K562 (cell line): ENCODE results near the gene RUVBL1. TPM values are rescaled to one million over a fixed set of nuclear protein-coding genes. Genes with fewer than 3 reads are reported as not detected.

ENCODE experiments used
- ATF6 ChIP-seq: sonication (generic); formaldehyde crosslinking; IDR thresholded peaks from 2 replicates; pipeline ENCODE4 v1.4.0; 2020; ENCODE audit warnings: mild to moderate bottlenecking, missing genetic modification reagents
- C11orf30 ChIP-seq: fragments of 450-650 bp; IDR thresholded peaks from 2 replicates; pipeline ENCODE4 v1.6.1; 2016; ENCODE audit warnings: low read depth, mild to moderate bottlenecking
- EWSR1 ChIP-seq: fragments of 450-650 bp; IDR thresholded peaks from 2 replicates; pipeline ENCODE4 v1.6.1; 2018; ENCODE audit warnings: borderline replicate concordance, mild to moderate bottlenecking, low read depth, moderate library complexity; ENCODE audit not compliant: partially characterized antibody
- FOXA3 ChIP-seq, 2 experiments: fragments of 450-650 bp in 1 of 2; sonication (generic) in 1 of 2; formaldehyde crosslinking; IDR thresholded peaks in 1 of 2; conservative IDR thresholded peaks in 1 of 2; 2 replicates each; pipeline versions ENCODE4 v1.4.0 to v1.8.0; 2020 to 2022; ENCODE audit warnings: mild to moderate bottlenecking in 2 of 2, missing genetic modification reagents in 1 of 2
- HCFC1 ChIP-seq: IDR thresholded peaks from 2 replicates; pipeline ENCODE4 v1.6.1; 2012; ENCODE audit warnings: low read depth, low read length, improper control_type of control experiment
- KDM4B ChIP-seq, 2 experiments: fragments of 450-650 bp in 1 of 2; sonication (generic) in 1 of 2; IDR thresholded peaks; 2 replicates each; pipeline ENCODE4 v1.6.1; 2016 to 2017; ENCODE audit warnings: borderline replicate concordance in 2 of 2, antibody characterized with exemption in 1 of 2, low read depth in 1 of 2, mild to moderate bottlenecking in 1 of 2
- KDM5B ChIP-seq: fragments of 200-600 bp; sonication (generic); IDR thresholded peaks from 2 replicates; pipeline ENCODE4 v1.6.1; 2012; ENCODE audit warnings: low read depth, mild to moderate bottlenecking, moderate library complexity, low read length, control low read depth, inconsistent platforms; ENCODE audit not compliant: insufficient replicate concordance
- MECOM ChIP-seq: fragments of 250-450 bp; sonication (Bioruptor Pico); IDR thresholded peaks from 2 replicates; pipeline ENCODE4 v1.8.0; 2022; ENCODE audit warnings: inconsistent platforms
- PML ChIP-seq: IDR thresholded peaks from 2 replicates; pipeline ENCODE4 v1.6.1; 2012; ENCODE audit warnings: low read length, inconsistent platforms
- POLR2B ChIP-seq: fragments of 450-650 bp; IDR thresholded peaks from 2 replicates; pipeline ENCODE4 v1.6.1; 2018; ENCODE audit warnings: low read depth; ENCODE audit not compliant: partially characterized antibody
- POLR2G ChIP-seq: fragments of 200-400 bp; formaldehyde crosslinking; IDR thresholded peaks from 2 replicates; pipeline ENCODE4 v1.6.1; 2017; ENCODE audit warnings: low read depth, mild to moderate bottlenecking, antibody characterized with exemption, low read length, moderate library complexity
- SUPT5H ChIP-seq: fragments of 450-650 bp; IDR thresholded peaks from 2 replicates; pipeline ENCODE4 v1.6.1; 2016
- XRCC5 ChIP-seq: fragments of 200-400 bp; formaldehyde crosslinking; IDR thresholded peaks from 2 replicates; pipeline ENCODE4 v1.6.1; 2017; ENCODE audit warnings: low read depth, mild to moderate bottlenecking, low read length
- ZNF263 ChIP-seq: sonication (generic); formaldehyde crosslinking; IDR thresholded peaks from 2 replicates; pipeline ENCODE4 v1.8.0; 2022; ENCODE audit warnings: mild to moderate bottlenecking, missing genetic modification reagents, borderline replicate concordance
- ZNF740 ChIP-seq, 3 experiments: fragments of 200-800 bp in 1 of 3; sonication (Bioruptor generic) in 1 of 3; sonication (generic) in 1 of 3; formaldehyde crosslinking in 1 of 3; IDR thresholded peaks; 2 replicates each; pipeline versions ENCODE4 v1.6.1 to v1.8.0; 2016 to 2022; ENCODE audit warnings: mild to moderate bottlenecking in 2 of 3, missing compliant biosample characterization in 2 of 3, missing genetic modification characterization in 2 of 3, missing genetic modification reagents in 1 of 3
- polyA plus RNA-seq, 8 experiments: library from polyadenylated mRNA; depleted of rRNA in 4 of 8; stranded (reverse) in 5 of 8; unstranded in 3 of 8; fragments of >200 nt; fragmentation: Nextera tagmentation in 2 of 8; fragmentation: Illumina TruSeq in 1 of 8; extraction: Ambion mirVana in 2 of 8; extraction: Trizol in 1 of 8; gene quantifications; 2 replicates each; pipeline versions ENCODE4 v1.2.1 to v1.2.3, GENCODE V29; 2011 to 2014; ENCODE audit warnings: inconsistent platforms in 1 of 8, missing spikeins in 1 of 8
- total RNA-seq, 7 experiments: library from RNA; depleted of rRNA in 6 of 7; stranded (reverse); fragments of >200 nt in 6 of 7; fragmentation: Illumina TruSeq in 2 of 7; extraction: Trizol in 2 of 7; gene quantifications; 2 replicates each; pipeline versions ENCODE4 v1.2.1 to v1.2.3, GENCODE V29; 2011 to 2021; ENCODE audit warnings: low replicate concordance in 1 of 7

RUVBL1 gene
- total and polyA plus RNA-seq, 9 of the 15 experiments (the other 6 are each of a cell fraction or from before 2014, with no cell fraction given) = 20.7 to 147 (median 113) TPM

GRCh38 chr3:128153156-128154041, 29.8 kb upstream of the RUVBL1 start, which contains the start of gene EEFSEC (continued):
- peak; percentile 75; the same call in 1 of the 2 replicates for TF ChIP-seq ATF6 (CRISPR knock-in tag)
- TF ChIP-seq FOXA3 (CRISPR knock-in tag; conservative IDR thresholded peaks at IDR 0.05 in 1 of 2, IDR thresholded peaks at IDR 0.05 in 1 of 2) = no peak
- no peak for TF ChIP-seq KDM4B (IDR thresholded peaks at IDR 0.05; ENCODE audit: borderline replicate concordance in 2 of 2, low read depth in 1 of 2)
- no peak for TF ChIP-seq MECOM (CRISPR knock-in tag)
- no peak for TF ChIP-seq POLR2B
- peak; percentile 77 for TF ChIP-seq HCFC1
- peak; percentile 90 for TF ChIP-seq POLR2G
- TF ChIP-seq XRCC5 = peak; percentile 77; the same call in 1 of the 2 replicates
- TF ChIP-seq ZNF263 (CRISPR knock-in tag) = peak; percentile 43; the same call in 1 of the 2 replicates
- TF ChIP-seq ZNF740 (CRISPR knock-in tag; IDR thresholded peaks at IDR 0.05) = peak; percentile 81
- TF ChIP-seq ZNF740 (tag; IDR thresholded peaks at IDR 0.05) = no peak
- TF ChIP-seq PML = 0 out of 2 replicates have a peak, but pooled peaks have one; percentile 22
- peak; percentile 52 for TF ChIP-seq KDM5B
- peak; percentile 74 for TF ChIP-seq SUPT5H
- no peak for TF ChIP-seq EWSR1
- peak; percentile 84 for TF ChIP-seq C11orf30
